ENCODE data around the gene MBLAC1. TPM values are rescaled to one million over a fixed set of nuclear protein-coding genes. Genes with fewer than 3 reads are reported as not detected.

The MBLAC1 gene
- total and polyA plus RNA-seq, 12 donors: 1.2 to 3.5 (median 2.1) TPM

DNA sequence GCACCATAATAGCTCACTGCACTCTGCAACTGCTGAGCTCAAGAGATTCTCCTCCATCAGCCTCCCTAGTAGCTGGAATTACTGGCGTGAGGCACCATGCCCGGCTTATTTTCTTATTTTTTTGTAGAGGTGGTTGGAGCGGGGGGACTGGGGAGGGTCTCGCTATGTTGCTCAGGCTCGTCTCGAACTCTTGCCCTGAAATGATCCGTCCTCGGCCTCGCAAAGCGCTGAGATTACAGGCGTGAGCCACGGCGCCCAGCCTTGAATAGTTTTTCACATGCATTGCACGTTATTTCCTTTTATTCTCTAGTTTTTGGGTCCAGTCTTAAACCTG lies 21.4 kb downstream of the MBLAC1 start:
- peaks cover 0 to 28% (median 5%) of the 10 kb centered on the region in 9 donors for H3K36me3 ChIP-seq
- H3K9me3 ChIP-seq: no peaks in the 10 kb centered on the region
- peak overlapping the region in 9 of 10 donors; percentile 69 to 94 (median 85) for H3K27ac ChIP-seq
- ATAC-seq (peak in 3 of 8 donors; percentile 1 to 19 (median 3)), DNase-seq (no peak)
- intact Hi-C loops (cut with DNase I): no loop called here
- peak overlapping the region in 9 of 10 donors; percentile 71 to 99 (median 78) for H3K4me3 ChIP-seq
- WGBS, 2 donors: 15 to 24% methylated on average over 14 of the region's 14 CpGs
- peaks cover 8 to 45% (median 15%) of the 10 kb centered on the region in 9 donors for H3K4me1 ChIP-seq
- TF ChIP-seq, protein P1, sequence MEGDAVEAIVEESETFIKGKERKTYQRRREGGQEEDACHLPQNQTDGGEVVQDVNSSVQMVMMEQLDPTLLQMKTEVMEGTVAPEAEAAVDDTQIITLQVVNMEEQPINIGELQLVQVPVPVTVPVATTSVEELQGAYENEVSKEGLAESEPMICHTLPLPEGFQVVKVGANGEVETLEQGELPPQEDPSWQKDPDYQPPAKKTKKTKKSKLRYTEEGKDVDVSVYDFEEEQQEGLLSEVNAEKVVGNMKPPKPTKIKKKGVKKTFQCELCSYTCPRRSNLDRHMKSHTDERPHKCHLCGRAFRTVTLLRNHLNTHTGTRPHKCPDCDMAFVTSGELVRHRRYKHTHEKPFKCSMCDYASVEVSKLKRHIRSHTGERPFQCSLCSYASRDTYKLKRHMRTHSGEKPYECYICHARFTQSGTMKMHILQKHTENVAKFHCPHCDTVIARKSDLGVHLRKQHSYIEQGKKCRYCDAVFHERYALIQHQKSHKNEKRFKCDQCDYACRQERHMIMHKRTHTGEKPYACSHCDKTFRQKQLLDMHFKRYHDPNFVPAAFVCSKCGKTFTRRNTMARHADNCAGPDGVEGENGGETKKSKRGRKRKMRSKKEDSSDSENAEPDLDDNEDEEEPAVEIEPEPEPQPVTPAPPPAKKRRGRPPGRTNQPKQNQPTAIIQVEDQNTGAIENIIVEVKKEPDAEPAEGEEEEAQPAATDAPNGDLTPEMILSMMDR (IDR thresholded peaks at IDR 0.05): no peak
- no peaks in the 10 kb centered on the region for H3K27me3 ChIP-seq

DNA sequence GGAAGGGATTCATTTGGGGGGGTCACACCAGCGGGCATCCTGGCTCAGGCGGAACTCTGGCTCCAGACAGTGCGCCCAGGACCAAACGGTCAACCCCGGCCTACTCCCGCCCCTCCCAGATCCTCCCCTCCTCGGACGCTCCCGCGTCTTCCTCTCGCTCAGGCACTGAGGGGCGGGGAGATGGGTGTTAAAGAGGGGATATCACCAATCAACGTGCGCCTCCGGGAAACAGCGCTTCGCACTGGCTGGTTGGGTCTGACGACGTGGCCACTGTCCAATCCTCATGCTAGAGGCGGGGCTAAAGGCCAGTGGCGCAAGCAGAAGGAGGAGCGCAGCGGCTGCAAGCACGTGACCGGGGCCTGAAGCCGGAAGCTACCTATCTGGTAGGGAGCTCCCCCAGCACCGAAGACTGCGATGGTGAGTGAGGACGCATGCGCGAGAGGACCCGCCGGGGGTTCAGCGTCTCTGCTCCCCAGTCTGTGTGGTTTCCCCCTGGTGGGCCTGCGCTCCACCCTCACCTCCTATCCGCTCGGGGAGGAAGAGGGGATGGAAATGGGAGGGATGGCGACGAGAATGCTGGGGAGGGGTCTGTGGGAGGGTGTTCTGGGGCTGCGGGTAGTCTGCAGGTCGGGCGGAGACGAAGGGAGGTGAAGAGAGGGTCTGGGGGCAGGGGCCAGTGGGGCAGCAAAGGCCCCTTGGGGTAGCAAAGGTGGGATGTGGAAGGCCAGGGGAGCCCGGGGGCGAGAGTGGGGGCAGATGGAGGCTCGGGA lies 22.0 kb downstream of the MBLAC1 start, which contains the start of gene LAMTOR4:
LAMTOR4 (plus strand) TSS at position 360 of the 770 bp plus-strand sequence; CDS start at position 415, 55 bp downstream.
- ATAC-seq: peak; percentile 98 to 100 (median 99)

DNA sequence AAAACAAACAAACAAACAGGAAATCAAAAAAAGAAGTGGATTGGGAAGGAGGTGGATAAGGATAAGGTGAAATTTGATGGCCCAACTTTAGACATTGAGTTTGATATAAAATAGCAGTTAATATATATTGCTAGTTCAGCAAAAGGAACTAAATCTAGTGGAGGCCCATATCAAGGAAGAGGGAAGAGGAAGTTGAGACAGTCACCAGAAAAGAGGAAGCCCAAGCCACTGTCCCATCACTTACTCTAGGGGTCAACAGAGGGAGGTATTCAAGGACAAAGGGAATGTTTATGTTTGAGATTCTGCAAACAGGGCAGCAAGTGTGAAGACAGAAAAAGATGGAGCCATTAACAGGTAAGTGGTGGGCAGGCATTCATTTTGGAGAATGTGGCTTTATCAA lies 25.6 kb downstream of the MBLAC1 start:
- ATAC-seq (no peak), DNase-seq (no peak)
- no peak overlapping the region for H3K4me3 ChIP-seq
- H3K27ac ChIP-seq: peak overlapping the region in 1 of 10 donors; percentile 70
- intact Hi-C loops (cut with DNase I): loop anchor here in 1 of 10 donors (10.0 kb wide), 1 partner anchor 62 kb away; the partner anchor contains the start of gene PVRIG
- H3K36me3 ChIP-seq: peaks cover 0 to 67% (median 32%) of the 10 kb centered on the region in 9 donors
- no peaks in the 10 kb centered on the region for H3K9me3 ChIP-seq
- no peaks in the 10 kb centered on the region for H3K27me3 ChIP-seq
- TF ChIP-seq, protein P1 (IDR thresholded peaks at IDR 0.05): no peak
- H3K4me1 ChIP-seq: peaks cover 8 to 83% (median 22%) of the 10 kb centered on the region in 9 donors

More for the DNA sequence above, 22.0 kb downstream of the MBLAC1 start, which contains the start of gene LAMTOR4:
- intact Hi-C loops (cut with DNase I): no loop called here
- H3K27me3 ChIP-seq: no peaks in the 10 kb centered on the region
- peak within 1 kb of the TSS in 9 of 10 donors; percentile 71 to 94 (median 88) for H3K27ac ChIP-seq
- peak within 1 kb of the TSS; percentile 48 to 99 (median 77) for H3K4me3 ChIP-seq
- TF ChIP-seq, protein P1 (IDR thresholded peaks at IDR 0.05): no peak
- DNase-seq: peak; percentile 98 to 100
- H3K36me3 ChIP-seq: peaks cover 0 to 33% (median 8%) of the 10 kb centered on the region in 9 donors
- WGBS, 2 donors: 0% methylated on average over 46 of the region's 46 CpGs
- peaks cover 8 to 50% (median 15%) of the 10 kb centered on the region in 9 donors for H3K4me1 ChIP-seq
- H3K9me3 ChIP-seq: no peaks in the 10 kb centered on the region

DNA sequence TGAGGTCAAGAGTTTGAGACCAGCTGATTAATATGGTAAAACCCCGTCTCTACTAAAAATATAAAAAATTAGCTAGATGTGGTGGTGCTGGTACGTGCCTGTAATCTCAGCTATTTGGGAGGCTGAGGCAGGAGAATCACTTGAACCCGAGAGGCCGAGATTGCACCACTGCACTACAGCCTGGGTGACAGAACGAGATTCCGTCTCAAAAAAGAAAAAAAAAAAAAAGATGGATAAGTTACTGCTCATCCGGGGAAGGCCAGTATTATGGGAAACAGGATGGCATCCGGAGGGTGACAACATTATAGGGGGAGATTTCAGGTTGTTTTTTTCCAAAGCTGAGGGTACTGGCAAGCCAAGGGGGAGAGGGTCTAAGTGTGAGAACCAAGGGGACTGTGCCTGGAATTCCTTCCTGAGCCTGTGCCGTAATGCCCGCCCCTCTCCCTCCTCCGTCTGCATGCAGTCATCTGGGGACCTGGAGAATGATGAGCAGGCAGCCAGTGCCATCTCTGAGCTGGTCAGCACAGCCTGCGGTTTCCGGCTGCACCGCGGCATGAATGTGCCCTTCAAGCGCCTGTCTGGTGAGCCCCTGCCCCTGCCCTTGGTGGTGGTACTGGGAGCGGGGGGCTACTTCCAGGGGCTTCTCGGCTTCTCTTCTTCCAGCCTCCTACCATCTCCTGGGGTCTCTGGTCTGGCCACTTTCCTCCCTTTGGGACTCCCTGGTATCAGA lies 26.3 kb downstream of the MBLAC1 start:
- TF ChIP-seq, protein P1 (IDR thresholded peaks at IDR 0.05): no peak
- peak overlapping the region in 1 of 10 donors; percentile 70 for H3K27ac ChIP-seq

More for the DNA sequence above, 26.3 kb downstream of the MBLAC1 start:
- WGBS, 2 donors: 91 to 92% methylated on average over 18 of the region's 18 CpGs
- DNase-seq (no peak), ATAC-seq (no peak)
- peaks cover 0 to 67% (median 32%) of the 10 kb centered on the region in 9 donors for H3K36me3 ChIP-seq
- intact Hi-C loops (cut with DNase I): loop anchor here in 1 of 10 donors (10.0 kb wide), 1 partner anchor 62 kb away; the partner anchor contains the start of gene PVRIG
- H3K9me3 ChIP-seq: no peaks in the 10 kb centered on the region
- H3K4me3 ChIP-seq: no peak overlapping the region
- peaks cover 14 to 84% (median 25%) of the 10 kb centered on the region in 9 donors for H3K4me1 ChIP-seq
- no peaks in the 10 kb centered on the region for H3K27me3 ChIP-seq

All from heart right ventricle (tissue), 16 donors.